Stimulated activated CD8-positive, alpha-beta memory T cell treated with anti-CD3 and anti-CD28 coated beads, Interleukin-4, amount 100 ng/mL, for 48 hours (primary cell): ENCODE results near the gene RNF212.
"Not testable (repeated sequence)": the region's sequence is repeated elsewhere in the genome, so short reads cannot be mapped to it uniquely, and the experiment has no call there.

Experiments
- DNase-seq: peaks from one replicate; pipeline ENCODE4 v3.0.0-alpha.2; 2020

The RNF212 gene

GRCh38 chr4:1113311-1114009 lies at the start of gene RNF212:
Gene RNF212, minus strand, starts transcription at chr4:1113564. Its CDS starts 100 bp downstream, at chr4:1113464.
- DNase-seq: peak; percentile 50

- no peak for DNase-seq
Measured at GRCh38 chr4:1160351-1160750, 47.0 kb upstream of the RNF212 start.

GRCh38 chr4:1156069-1156468 lies 42.7 kb upstream of the RNF212 start:
- DNase-seq: no peak

- DNase-seq: no peak
Measured at GRCh38 chr4:1155314-1155713, 42.0 kb upstream of the RNF212 start.

- DNase-seq: no peak
Measured at GRCh38 chr4:1154523-1155182, 41.3 kb upstream of the RNF212 start.

- no peak for DNase-seq
Measured at GRCh38 chr4:1154126-1154522, 40.8 kb upstream of the RNF212 start.

- no peak for DNase-seq
Measured at GRCh38 chr4:1153567-1154090, 40.3 kb upstream of the RNF212 start.

- DNase-seq: no peak
Measured at GRCh38 chr4:1152290-1152689, 38.9 kb upstream of the RNF212 start.

GRCh38 chr4:1151541-1151940 lies 38.2 kb upstream of the RNF212 start:
- DNase-seq: no peak

GRCh38 chr4:1150875-1151274 lies 37.5 kb upstream of the RNF212 start:
- no peak for DNase-seq

- no peak for DNase-seq
Measured at GRCh38 chr4:1139860-1140259, 26.5 kb upstream of the RNF212 start.

- no peak for DNase-seq
Measured at GRCh38 chr4:1137850-1138249, 24.5 kb upstream of the RNF212 start.

GRCh38 chr4:1137063-1137776 lies 23.9 kb upstream of the RNF212 start:
- DNase-seq: no peak

GRCh38 chr4:1136048-1136447 lies 22.7 kb upstream of the RNF212 start:
- DNase-seq: no peak

- no peak for DNase-seq
Measured at GRCh38 chr4:1133033-1133432, 19.7 kb upstream of the RNF212 start.

GRCh38 chr4:1130316-1131186 lies 17.2 kb upstream of the RNF212 start:
- peak; percentile 85 for DNase-seq

- no peak for DNase-seq
Measured at GRCh38 chr4:1126506-1126905, 13.1 kb upstream of the RNF212 start.

GRCh38 chr4:1125466-1125865 lies 12.1 kb upstream of the RNF212 start:
- DNase-seq: not testable (repeated sequence)

- DNase-seq: no peak
Measured at GRCh38 chr4:1124818-1125217, 11.5 kb upstream of the RNF212 start.

GRCh38 chr4:1122505-1122904 lies 9.1 kb upstream of the RNF212 start:
- DNase-seq: no peak

GRCh38 chr4:1116838-1117237 lies 3.5 kb upstream of the RNF212 start:
- DNase-seq: no peak

GRCh38 chr4:1115528-1116293 lies 2.3 kb upstream of the RNF212 start:
- no peak for DNase-seq
